Omental fat pad (tissue), 4 donors: ENCODE measurements around the gene WIPF3. TPM values are rescaled to one million over a fixed set of nuclear protein-coding genes. Genes with fewer than 3 reads are reported as not detected.
A peak's percentile ranks its signal among the peaks of the same experiment; 100 is the strongest.

ENCODE experiments used
- ATAC-seq: fragments of 150-250 bp; one replicate; pipeline ENCODE4 v1.9.1; 2016; ENCODE audit warnings: mild to moderate bottlenecking, moderate library complexity; ENCODE audit not compliant: low FRiP score
- DNase-seq: peaks from one replicate; pipeline ENCODE4 v3.0.0-alpha.2; 2019; ENCODE audit warnings: low spot score
- total RNA-seq, 4 donors: library from RNA; depleted of rRNA; stranded (reverse); fragments of >200 nt; gene quantifications; one replicate each; pipeline ENCODE4 v1.1.0, GENCODE V29; 2016
- TF ChIP-seq, protein P1 (sequence below), 3 donors: fragments of 450-650 bp; IDR thresholded peaks; one replicate each; pipeline ENCODE4 v1.5.1; 2016 to 2017; ENCODE audit warnings: antibody characterized with exemption in 3 of 3, mild to moderate bottlenecking in 3 of 3, moderate library complexity in 2 of 3

The WIPF3 gene
- total RNA-seq, 4 donors from 2014 or later: 0.19 to 1.6 (median 0.37) TPM

DNA sequence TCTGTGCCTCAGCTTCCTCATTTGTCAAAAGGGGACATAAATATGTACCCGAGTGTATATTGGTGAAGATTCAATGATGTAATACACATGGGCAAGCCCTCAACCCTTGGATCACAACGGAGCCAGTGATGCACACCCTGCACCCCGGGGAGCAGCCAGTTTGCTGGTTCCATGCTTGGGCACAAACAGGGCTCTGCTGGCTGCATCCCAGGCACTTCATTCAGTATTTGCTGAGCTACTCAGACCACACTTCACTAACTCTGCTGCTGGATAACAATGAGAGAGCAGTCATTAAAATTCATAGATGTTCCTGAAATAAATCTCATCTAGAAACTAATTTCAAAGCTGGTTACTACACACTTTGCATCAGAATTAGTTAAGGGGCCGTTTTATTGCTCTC, 111.3 kb downstream of the WIPF3 start:
- TF ChIP-seq, protein P1, sequence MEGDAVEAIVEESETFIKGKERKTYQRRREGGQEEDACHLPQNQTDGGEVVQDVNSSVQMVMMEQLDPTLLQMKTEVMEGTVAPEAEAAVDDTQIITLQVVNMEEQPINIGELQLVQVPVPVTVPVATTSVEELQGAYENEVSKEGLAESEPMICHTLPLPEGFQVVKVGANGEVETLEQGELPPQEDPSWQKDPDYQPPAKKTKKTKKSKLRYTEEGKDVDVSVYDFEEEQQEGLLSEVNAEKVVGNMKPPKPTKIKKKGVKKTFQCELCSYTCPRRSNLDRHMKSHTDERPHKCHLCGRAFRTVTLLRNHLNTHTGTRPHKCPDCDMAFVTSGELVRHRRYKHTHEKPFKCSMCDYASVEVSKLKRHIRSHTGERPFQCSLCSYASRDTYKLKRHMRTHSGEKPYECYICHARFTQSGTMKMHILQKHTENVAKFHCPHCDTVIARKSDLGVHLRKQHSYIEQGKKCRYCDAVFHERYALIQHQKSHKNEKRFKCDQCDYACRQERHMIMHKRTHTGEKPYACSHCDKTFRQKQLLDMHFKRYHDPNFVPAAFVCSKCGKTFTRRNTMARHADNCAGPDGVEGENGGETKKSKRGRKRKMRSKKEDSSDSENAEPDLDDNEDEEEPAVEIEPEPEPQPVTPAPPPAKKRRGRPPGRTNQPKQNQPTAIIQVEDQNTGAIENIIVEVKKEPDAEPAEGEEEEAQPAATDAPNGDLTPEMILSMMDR (IDR thresholded peaks at IDR 0.05): no peak
- DNase-seq (no peak), ATAC-seq (no peak)

DNA sequence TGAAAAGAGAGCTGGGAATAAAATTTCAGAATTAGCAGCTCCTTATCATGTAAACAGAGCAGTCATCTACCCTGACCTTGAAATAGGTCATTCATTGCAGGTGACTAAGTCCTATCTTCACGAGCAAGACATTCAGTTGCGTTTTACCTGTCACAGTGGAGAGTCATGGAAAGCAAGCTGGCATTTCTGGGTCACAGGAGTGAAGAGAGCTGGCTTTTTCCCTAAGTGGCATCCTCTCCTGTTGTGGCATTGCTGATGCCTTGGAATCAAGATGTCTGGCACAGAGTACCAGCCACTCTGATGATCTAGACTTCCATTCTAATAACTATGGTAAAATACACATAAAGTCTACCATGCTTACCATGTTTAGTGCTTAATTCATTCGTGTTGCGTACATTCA, 112.5 kb downstream of the WIPF3 start:
- ATAC-seq (no peak), DNase-seq (no peak)
- TF ChIP-seq, protein P1 (IDR thresholded peaks at IDR 0.05): no peak

GRCh38 chr7:29919790-29920189, 113.5 kb downstream of the WIPF3 start:
- ATAC-seq: no peak
- TF ChIP-seq, protein P1 (IDR thresholded peaks at IDR 0.05): no peak
- no peak for DNase-seq

DNA sequence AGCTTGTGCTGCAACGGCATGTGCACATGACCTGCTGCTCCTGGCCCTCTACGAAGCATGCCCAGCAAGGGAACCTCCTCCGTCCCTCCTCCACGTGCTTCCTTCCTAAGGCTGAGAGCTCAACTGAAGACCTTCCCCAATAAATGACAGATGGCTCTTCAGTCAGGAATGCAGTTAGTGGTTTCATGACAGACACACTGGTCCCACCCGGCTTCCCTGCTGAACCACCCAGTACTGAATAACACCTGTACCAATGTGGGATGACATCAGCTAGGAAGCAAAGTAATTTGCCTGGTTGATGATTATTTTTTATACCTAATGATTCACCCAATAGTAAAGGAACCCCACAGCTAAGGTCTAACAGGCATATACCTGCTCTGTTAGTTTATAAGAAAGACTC, 114.2 kb downstream of the WIPF3 start:
- TF ChIP-seq, protein P1 (IDR thresholded peaks at IDR 0.05): no peak
- ATAC-seq (no peak), DNase-seq (no peak)

- no peak for DNase-seq
- peak; percentile 78 for ATAC-seq
- TF ChIP-seq, protein P1 (IDR thresholded peaks at IDR 0.05): peak in 1 of 3 donors; percentile 56
Measured at GRCh38 chr7:29921404-29922010, 115.2 kb downstream of the WIPF3 start.

GRCh38 chr7:29922921-29923700, 116.8 kb downstream of the WIPF3 start:
- TF ChIP-seq, protein P1 (IDR thresholded peaks at IDR 0.05): no peak
- DNase-seq (no peak), ATAC-seq (no peak)

DNA sequence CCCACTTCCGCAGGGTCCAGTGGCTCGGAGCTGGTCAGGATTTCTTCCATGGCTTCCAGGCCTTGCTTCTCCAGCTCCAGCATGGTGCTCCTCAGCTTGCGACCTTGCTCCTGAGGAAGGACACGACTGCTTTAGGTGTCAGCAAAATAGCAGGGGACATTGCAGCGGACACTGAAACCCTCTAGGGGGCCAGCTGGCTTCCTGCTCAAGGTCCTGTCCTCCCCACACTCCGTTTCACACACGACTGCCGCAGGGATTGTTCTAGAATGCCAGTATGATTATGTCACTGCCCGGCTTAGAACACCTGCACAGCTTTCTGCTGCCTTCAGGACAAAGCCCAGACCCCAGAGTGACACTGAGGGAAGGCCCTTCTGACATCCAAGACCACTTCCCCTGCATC, 117.7 kb downstream of the WIPF3 start:
- TF ChIP-seq, protein P1 (IDR thresholded peaks at IDR 0.05): no peak
- ATAC-seq (no peak), DNase-seq (no peak)
